Iris pigment epithelial cell (primary cell): Measurements from ENCODE around the gene ANKRD44.
A peak's percentile ranks its signal among the peaks of the same experiment; 100 is the strongest.

Experiments used
- DNase-seq: peaks from one replicate; pipeline ENCODE4 v3.0.0-alpha.2; 2011; ENCODE audit warnings: low read depth

ANKRD44 gene

DNA sequence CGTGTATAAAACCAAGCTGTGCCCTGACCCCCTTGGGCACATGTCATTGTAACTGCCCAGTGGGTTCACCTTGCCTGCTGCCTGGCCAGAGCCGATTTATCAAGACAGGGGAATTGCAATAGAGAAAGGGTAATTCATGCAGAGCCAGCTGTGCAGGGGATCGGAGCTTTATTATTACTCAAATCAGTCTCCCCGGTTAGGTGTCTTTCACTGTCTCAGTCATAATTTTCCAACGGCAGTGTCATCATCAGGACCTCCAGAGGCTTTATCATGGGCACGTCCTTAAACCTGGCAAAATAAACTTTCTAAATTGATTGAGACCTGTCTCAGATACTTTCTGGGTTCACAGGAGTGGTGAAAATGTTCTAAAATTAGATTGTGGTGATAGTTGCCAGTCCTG is 354.5 kb downstream of the ANKRD44 start:
- DNase-seq: no peak

DNA sequence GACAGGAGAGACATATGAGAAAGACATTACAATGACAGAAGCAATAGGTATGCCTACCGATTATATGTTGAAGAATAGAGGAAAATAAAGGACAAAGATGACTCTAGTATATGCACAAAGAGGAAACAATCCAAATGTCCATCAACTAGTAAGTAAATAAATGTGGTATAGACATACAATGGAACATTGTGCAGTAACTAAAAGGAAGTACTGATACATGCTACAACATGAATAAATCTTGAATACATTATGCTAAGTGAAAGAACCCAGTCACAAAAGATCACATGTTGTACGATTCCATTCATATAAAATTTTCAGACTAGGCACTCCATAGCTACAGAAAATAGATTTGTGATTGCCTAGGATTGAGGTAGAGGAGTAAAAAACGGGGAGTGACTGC is 355.5 kb downstream of the ANKRD44 start:
- no peak for DNase-seq

DNA sequence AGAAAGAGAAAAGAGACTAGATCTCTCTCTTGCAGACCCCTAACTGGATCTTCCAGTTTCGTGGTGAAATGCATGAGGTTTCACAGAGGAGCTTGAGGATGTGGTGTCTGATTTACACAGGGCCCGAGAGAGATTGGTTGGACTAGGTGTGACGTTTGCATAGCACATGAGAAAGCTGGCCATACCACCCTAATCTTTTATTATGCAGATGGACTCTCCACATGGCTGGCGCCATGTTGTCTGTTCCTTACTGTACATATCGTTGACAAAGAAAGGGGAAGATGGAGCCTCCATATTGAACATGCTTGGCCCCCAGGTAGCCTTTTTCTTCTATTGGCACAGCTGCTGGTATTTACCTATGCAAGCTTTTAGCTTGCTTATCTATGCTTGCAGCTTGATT is 356.6 kb downstream of the ANKRD44 start:
- DNase-seq: no peak

DNA sequence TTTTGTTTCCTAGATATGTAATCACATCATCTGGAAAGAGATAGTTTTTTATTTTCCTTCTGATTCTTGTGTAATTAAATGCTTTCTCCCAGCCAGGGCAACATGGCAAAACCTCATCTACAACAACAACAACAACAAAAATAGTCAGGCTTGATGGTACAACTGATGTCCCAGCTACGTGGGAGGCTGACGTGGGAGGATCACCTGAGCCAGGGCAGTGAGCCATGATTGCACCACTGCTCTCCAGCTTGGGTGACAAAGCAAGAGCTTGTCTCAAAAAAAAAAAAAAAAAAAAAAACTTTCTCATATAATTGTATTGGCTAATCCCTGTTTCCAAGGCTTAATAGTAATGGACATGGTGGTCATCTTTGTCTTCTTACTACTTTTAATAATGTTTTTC is 357.6 kb downstream of the ANKRD44 start:
- DNase-seq: no peak

DNA sequence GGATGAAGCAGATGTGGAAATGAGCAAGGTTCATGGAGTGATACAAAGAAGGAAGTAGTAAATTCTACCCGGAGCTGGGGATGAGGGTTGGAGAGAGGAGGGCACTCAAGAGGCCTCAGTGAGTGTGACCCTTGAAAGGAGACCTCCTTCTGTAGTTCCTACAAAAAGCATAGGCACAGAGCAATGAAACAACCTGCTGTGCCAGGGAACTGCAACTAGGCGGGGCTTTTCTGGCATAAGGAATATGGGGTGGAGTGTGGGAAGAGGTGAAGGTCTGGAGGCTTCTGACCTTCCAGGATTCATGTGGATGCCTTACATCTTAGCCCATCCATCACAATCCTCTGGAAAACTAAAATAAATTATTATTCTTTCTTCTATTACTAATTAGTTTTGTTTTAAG is 358.6 kb downstream of the ANKRD44 start:
- no peak for DNase-seq

DNA sequence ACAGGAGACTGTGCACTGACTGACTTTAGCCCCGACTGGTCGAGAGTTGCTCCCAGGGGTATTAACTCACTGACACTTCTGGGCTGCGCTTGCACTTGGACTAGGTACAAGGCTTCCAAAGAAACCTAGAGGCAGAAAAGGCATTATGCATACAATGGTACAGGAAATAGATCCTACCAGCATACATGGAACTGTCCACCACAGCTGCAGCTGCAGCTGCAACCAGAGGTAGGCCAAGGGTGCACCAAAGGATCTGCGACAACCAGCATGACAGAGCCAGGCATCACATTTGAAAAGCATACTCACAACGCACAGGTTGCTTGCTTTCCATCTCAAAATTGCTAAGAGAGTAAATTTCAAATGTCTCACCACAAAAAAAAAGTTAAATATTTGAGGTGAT is 361.5 kb downstream of the ANKRD44 start:
- no peak for DNase-seq

DNA sequence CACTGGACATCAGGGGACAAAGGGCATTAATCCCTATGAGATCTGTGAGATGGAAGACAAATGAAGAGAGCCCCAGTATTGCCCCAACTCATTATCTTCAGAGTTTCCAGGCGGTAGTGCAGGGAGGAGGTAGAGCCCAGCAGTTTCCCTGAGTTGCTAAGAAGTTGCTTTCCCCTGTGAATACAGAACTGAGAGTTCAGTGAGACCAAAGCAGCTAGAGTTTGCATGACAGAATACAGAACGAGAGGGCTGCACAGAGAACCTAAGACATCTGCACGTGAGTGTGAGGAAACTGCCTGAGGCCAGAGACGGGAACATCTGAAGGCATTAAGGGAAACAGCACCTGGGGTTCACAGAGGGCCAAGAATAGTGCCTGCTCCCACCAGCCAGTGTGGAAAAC is 366.0 kb downstream of the ANKRD44 start:
- DNase-seq: no peak

DNA sequence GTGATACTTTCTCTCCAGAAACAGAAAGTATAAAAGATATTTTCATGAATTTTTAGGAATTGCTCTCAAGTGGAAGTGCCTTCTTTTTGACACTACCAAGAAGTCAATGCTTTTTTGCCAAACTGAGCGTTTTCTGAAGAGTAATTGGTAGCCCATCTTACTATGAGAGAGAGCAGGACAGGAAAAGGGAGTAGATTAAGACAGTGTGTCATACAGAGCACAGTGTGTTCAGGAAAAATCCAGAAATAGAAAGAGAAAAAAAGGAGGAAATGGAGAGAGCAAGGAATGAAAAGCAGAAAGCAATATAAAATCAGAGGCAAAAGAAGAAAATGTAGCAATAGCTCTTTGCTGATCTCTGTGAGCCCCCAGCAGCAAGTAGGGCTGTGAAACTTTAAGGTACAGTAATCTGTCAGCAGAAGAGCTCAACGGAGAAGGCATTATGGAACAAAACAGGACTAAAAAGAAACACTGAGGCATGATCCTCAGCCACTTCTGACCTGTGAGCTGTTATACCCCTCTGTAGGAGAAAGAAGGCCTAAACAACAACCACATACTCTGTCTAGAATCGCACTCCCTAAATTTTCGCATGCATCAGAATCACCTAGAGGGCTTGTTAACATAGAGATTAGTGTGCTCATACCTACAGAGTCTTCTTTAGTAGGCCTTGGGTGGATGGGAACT is 369.0 kb downstream of the ANKRD44 start:
- DNase-seq: no peak

DNA sequence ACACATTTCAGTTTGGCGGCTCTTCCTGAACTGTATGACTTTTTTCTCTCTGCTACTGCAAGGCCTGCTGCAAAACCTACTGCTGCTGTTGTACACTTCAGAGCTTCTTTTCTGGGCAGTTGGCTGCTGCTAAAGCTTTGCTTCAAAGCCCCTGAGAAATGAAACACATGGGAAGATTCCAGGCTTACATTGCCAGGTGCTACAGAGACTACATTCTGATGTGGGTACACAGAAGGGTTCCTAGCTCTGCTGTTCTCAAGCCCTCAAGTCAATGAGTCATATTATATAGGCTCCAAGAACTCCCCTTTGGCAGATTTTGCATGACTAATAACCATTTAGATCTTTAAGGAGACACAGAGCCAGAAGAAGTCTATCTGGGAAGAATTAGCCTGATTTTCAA is 371.2 kb downstream of the ANKRD44 start:
- peak; percentile 49 for DNase-seq
